Right lobe of liver (tissue), 4 donors: ENCODE data around the gene ZC3H13.

Experiments
- POLR2A ChIP-seq: fragments of 450-650 bp; IDR thresholded peaks from one replicate; pipeline ENCODE4 v1.6.1; 2017; ENCODE audit warnings: antibody characterized with exemption, mild to moderate bottlenecking
- TF ChIP-seq, protein P1 (sequence below), 4 donors: fragments of 200-600 bp in 3 of 4; fragments of 450-650 bp in 1 of 4; IDR thresholded peaks; one replicate each; pipeline versions ENCODE4 v1.5.1 to v1.8.0; 2016 to 2022; ENCODE audit warnings: antibody characterized with exemption in 4 of 4, mild to moderate bottlenecking in 2 of 4
- donor health status: DM: no; HTN: no; CAD: no.
- donor health status: DM: no; HTN: no; CAD: no.
- donor health status: DM: no; HTN: yes; CAD: no.

GRCh38 chr13:45967589-45967988 lies 85.0 kb downstream of the ZC3H13 start:
- TF ChIP-seq, protein P1, sequence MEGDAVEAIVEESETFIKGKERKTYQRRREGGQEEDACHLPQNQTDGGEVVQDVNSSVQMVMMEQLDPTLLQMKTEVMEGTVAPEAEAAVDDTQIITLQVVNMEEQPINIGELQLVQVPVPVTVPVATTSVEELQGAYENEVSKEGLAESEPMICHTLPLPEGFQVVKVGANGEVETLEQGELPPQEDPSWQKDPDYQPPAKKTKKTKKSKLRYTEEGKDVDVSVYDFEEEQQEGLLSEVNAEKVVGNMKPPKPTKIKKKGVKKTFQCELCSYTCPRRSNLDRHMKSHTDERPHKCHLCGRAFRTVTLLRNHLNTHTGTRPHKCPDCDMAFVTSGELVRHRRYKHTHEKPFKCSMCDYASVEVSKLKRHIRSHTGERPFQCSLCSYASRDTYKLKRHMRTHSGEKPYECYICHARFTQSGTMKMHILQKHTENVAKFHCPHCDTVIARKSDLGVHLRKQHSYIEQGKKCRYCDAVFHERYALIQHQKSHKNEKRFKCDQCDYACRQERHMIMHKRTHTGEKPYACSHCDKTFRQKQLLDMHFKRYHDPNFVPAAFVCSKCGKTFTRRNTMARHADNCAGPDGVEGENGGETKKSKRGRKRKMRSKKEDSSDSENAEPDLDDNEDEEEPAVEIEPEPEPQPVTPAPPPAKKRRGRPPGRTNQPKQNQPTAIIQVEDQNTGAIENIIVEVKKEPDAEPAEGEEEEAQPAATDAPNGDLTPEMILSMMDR (IDR thresholded peaks at IDR 0.05): no peak
- TF ChIP-seq POLR2A: no peak
